ENCODE measurements around the gene CREBBP.

Gene CREBBP

GRCh38 chr16:3755249-3755648, 125.3 kb downstream of the CREBBP start:
- TF ChIP-seq FOXP2 (optimal IDR thresholded peaks at IDR 0.05; ENCODE audit: borderline replicate concordance, extremely low read depth, extremely low read length, insufficient read depth) (no peak), REST (IDR thresholded peaks at IDR 0.05; ENCODE audit: insufficient read depth in 1 of 2, low read depth in 2 of 2, low read length in 2 of 2) (no peak), SIN3A (IDR thresholded peaks at IDR 0.05; ENCODE audit: borderline replicate concordance, insufficient read depth, low read length) (no peak), TAF1 (IDR thresholded peaks at IDR 0.05; ENCODE audit: borderline replicate concordance, insufficient read depth, low read length) (no peak), POLR2AphosphoS5 (IDR thresholded peaks at IDR 0.05; ENCODE audit: low read depth, low read length) (no peak)

GRCh38 chr16:3754772-3755171, 125.7 kb downstream of the CREBBP start:
- no peak for TF ChIP-seq POLR2AphosphoS5 (IDR thresholded peaks at IDR 0.05; ENCODE audit: low read depth, low read length)
- TF ChIP-seq TAF1 (IDR thresholded peaks at IDR 0.05; ENCODE audit: borderline replicate concordance, insufficient read depth, low read length): no peak

- TF ChIP-seq TAF1 (IDR thresholded peaks at IDR 0.05; ENCODE audit: borderline replicate concordance, insufficient read depth, low read length) (no peak), SIN3A (IDR thresholded peaks at IDR 0.05; ENCODE audit: borderline replicate concordance, insufficient read depth, low read length) (no peak), FOXP2 (optimal IDR thresholded peaks at IDR 0.05; ENCODE audit: borderline replicate concordance, extremely low read depth, extremely low read length, insufficient read depth) (no peak), REST (IDR thresholded peaks at IDR 0.05; ENCODE audit: insufficient read depth in 1 of 2, low read depth in 2 of 2, low read length in 2 of 2) (no peak), POLR2AphosphoS5 (IDR thresholded peaks at IDR 0.05; ENCODE audit: low read depth, low read length) (no peak)
Observed at GRCh38 chr16:3754081-3754703, 126.3 kb downstream of the CREBBP start.

- TF ChIP-seq POLR2AphosphoS5 (IDR thresholded peaks at IDR 0.05; ENCODE audit: low read depth, low read length) (no peak), FOXP2 (optimal IDR thresholded peaks at IDR 0.05; ENCODE audit: borderline replicate concordance, extremely low read depth, extremely low read length, insufficient read depth) (no peak), SIN3A (IDR thresholded peaks at IDR 0.05; ENCODE audit: borderline replicate concordance, insufficient read depth, low read length) (no peak), TAF1 (IDR thresholded peaks at IDR 0.05; ENCODE audit: borderline replicate concordance, insufficient read depth, low read length) (no peak), REST (IDR thresholded peaks at IDR 0.05; ENCODE audit: insufficient read depth in 1 of 2, low read depth in 2 of 2, low read length in 2 of 2) (no peak)
Observed at GRCh38 chr16:3752984-3753383, 127.5 kb downstream of the CREBBP start.

- TF ChIP-seq TAF1 (IDR thresholded peaks at IDR 0.05; ENCODE audit: borderline replicate concordance, insufficient read depth, low read length) (no peak), SIN3A (IDR thresholded peaks at IDR 0.05; ENCODE audit: borderline replicate concordance, insufficient read depth, low read length) (no peak), POLR2AphosphoS5 (IDR thresholded peaks at IDR 0.05; ENCODE audit: low read depth, low read length) (no peak), REST (IDR thresholded peaks at IDR 0.05; ENCODE audit: insufficient read depth in 1 of 2, low read depth in 2 of 2, low read length in 2 of 2) (no peak), FOXP2 (optimal IDR thresholded peaks at IDR 0.05; ENCODE audit: borderline replicate concordance, extremely low read depth, extremely low read length, insufficient read depth) (no peak)
Observed at GRCh38 chr16:3751878-3752277, 128.6 kb downstream of the CREBBP start.
